DOHH2 (cell line): ENCODE measurements around the gene TBC1D24.

ENCODE experiments used
- EZH2phosphoT487 ChIP-seq: fragments of 200-600 bp; sonication (generic); IDR thresholded peaks from 2 replicates; pipeline ENCODE4 v1.6.1; 2017; ENCODE audit warnings: borderline replicate concordance, mild to moderate bottlenecking, antibody characterized with exemption, low read length, moderate library complexity, mixed read lengths
- TF ChIP-seq, protein P1 (sequence below): fragments of 200-600 bp; sonication (generic); IDR thresholded peaks from one replicate; pipeline ENCODE4 v1.5.1; 2014; ENCODE audit warnings: antibody characterized with exemption, mild to moderate bottlenecking, low read depth, low read length; ENCODE audit not compliant: poor library complexity, severe bottlenecking

DNA sequence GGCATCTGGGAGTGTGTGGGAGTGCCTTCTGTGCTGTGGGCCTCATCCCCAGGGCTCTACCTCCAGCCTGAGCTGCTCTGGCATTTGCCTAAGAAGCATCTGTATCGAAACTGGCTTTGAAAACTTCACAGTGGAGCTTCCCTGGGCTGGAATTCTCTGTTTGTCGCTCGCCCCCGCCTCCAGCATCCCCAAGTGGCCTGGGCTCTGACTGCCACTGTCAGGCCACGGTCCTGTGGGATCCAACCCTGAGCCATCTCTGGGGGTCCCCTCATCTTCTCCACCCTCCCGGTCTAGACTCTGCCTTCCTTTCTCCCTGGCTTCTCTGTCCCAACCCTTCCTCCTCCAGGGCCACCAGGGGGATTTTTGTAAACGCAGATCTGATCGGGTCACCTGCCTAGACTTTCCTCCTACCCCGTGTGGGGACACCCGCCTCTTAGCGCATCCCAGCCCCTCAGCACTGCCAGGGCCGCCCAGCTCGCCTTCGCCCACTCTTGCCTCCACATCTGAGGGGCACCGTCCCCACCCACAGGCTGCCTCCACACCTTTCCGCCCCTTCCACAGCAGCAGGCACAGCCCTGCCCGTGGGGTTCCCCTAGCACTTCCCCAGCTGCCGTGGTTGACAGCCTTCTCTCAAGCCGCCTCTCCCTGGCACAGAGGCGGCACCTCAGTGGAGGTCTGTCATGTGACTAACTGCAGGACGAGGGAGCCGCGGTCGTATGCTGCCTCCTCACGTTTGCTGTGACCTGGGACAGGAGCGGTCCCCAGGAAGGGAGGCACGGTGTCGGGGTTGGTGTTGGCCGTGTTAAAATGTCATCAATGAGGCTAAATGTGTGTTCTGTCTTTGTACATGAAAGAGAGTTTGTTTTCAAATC, 12.0 kb downstream of the TBC1D24 start:
- TF ChIP-seq, protein P1, sequence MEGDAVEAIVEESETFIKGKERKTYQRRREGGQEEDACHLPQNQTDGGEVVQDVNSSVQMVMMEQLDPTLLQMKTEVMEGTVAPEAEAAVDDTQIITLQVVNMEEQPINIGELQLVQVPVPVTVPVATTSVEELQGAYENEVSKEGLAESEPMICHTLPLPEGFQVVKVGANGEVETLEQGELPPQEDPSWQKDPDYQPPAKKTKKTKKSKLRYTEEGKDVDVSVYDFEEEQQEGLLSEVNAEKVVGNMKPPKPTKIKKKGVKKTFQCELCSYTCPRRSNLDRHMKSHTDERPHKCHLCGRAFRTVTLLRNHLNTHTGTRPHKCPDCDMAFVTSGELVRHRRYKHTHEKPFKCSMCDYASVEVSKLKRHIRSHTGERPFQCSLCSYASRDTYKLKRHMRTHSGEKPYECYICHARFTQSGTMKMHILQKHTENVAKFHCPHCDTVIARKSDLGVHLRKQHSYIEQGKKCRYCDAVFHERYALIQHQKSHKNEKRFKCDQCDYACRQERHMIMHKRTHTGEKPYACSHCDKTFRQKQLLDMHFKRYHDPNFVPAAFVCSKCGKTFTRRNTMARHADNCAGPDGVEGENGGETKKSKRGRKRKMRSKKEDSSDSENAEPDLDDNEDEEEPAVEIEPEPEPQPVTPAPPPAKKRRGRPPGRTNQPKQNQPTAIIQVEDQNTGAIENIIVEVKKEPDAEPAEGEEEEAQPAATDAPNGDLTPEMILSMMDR, result peak; percentile 19
- no peak for TF ChIP-seq EZH2phosphoT487
